Ecto neural progenitor cell (in vitro differentiated cells): Measurements from ENCODE around the gene KRT33B.

Source experiments
- DNase-seq: peaks from one replicate; pipeline ENCODE4 v3.0.0-alpha.2; 2018; ENCODE audit warnings: low spot score

The KRT33B gene

DNA sequence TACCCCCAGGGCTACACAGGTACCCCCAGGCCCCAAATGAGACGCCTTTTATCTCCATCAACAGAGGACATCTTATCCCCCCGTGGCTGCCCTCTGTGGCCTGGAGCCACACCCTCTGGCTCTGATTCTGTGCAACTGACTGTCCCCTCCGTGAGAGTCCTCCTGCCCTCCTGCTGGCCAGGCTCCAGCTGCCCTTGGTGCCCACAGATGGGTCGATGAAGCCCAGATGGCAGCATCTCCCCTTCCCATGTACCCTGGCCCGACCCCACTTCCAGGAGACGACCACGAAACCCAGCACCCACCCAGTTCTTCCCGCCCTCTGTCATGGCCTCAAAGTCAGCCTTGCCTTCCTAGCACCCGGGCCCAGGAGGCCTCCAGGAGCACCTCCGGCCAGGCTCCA lies 44.5 kb downstream of the KRT33B start:
- DNase-seq = peak; percentile 45

DNA sequence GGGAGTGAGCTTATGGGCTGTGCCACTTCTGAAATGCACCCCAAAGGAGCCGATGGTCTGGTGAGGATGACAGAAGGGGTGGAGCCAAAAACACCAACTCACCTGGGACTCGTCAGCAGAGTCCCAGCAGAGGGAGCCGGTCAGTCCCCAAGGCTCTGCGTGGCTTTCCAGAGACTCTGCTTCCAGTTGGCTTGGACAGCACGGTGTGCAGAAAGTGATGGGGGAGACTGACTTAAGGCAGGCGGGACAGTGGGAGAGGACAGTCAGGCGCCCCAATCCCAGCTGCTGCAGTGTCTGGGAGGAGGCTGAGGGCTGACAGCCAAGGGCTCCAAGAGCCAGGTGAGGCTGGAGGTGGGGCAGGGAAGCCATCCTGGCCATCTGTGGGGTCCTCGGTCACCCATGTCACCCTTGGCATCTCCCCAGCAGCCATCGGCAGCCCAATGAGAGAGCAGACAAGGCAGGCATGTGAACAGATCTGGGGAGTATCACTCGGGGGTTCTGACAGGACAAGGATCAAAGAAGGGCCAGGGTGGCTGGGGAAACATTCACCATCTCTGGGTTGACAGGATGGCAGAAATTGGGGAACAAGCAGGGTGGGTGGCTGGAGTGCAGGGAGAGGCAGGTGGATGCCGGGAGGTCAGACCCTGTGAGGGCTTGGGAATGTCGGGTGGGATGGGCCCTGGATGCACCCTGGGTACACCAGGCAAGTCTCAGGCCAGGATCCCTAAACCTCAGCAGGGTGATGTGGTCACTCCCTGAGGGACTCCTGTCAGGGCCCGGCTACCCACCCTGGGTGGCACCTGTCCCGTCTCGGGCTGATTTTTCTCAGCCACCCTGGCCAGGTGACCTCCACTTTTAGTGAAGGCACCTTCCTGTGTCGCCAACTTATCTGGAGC lies 45.2 kb downstream of the KRT33B start:
- DNase-seq = peak; percentile 59

DNA sequence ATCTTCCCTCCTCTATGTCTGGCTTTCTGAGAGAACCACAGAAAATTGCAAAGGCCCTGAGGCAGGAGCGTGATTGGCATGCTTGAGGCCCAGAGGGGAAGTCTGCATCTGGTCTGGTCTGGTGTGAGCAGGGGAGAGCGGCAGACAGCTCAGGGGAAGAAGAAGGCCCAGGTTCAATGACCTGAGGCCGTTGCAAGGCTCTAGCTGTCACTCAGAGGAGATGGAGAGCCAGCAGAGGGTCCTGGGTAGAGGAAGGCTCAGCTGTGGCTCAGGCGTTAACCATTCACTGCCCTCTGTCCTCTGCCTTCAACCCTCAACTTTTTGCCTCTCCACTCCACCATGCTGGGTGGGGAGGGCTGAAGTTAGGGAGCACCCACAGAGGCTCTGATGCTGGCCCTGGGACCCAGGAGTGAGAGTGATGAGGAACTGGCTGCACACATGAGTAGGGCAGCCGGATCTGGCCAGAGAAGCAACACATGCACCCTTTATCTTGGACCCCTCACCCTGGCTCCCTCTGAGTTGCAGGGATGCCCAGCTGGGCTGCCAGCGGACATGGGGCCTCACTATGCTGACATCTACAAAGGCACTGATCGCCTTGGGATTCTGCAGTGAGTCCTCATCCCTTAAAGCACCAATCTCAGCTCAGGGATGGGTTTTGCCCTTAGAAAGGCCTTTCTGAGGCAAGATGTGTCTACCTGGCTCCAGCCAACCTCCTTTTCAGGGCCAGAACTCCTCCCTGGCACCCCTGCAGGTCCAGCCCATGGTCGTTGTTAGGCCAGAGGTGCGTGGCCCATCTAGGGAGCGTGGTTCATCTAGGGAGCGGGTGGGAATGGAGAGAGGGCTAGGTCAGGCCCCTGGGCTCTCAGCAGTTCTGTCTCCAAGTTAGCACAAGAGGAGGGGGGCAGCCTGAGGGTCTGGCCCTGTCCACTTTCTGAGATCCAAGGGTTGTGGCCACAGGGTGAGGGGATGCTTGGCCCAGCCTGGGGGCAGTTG lies 46.4 kb downstream of the KRT33B start:
- DNase-seq = peak; percentile 51

DNA sequence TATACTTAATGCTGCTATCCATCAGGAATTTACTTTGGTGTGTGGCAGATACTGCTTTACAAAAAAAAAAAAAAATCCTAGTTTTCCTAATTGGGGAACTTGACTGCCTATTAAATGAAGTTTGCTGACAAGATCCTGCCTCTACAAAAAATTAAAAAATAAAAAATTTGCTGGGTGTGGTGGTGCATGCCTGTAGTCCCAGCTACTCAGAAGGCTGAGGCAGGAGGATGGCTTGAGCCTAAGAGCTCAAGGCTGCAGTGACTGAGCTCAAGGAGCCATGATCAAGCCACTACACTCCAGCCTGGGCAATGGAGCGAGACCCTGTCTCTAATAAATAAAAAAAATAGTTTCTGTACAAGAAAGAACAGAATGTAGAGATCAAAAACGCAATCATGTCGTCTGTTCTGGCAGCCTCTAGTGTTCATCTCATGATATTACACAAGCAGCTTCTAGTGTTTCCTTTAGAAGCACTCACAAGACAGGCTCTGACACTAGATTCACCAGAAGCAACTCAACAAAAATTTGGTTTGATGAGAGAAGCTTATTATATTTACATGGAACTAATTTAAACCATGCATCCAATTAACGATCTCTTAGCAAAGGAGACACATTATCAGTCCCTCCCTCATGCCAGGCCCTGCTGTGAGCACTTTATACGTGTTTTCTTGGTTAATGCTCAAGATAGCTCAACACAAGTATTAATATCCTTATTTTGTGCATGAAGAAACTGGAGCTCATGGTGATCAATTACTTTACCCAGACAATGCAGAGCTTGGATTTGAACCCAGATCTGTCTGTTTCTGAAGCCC lies 47.3 kb downstream of the KRT33B start:
- peak; percentile 39 for DNase-seq

DNA sequence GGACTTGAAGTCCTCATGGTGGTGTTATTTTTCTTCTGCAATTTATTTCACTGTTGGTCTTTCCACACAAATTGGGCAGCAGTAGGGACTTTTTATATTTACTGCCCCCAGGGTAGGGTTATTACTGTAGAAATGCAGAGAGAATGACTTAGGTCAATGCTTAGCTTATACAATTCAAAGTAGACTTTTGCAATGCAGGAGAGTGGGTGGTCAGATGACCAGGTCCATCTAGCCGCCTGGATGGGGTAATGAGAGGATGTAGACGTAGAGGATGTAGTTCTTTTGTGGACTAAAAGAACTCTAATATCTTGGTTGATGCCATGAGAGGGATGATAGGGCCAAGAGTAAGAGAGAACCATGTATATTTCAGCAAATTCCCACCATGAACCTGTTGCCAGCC lies 51.4 kb downstream of the KRT33B start:
- DNase-seq = no peak

DNA sequence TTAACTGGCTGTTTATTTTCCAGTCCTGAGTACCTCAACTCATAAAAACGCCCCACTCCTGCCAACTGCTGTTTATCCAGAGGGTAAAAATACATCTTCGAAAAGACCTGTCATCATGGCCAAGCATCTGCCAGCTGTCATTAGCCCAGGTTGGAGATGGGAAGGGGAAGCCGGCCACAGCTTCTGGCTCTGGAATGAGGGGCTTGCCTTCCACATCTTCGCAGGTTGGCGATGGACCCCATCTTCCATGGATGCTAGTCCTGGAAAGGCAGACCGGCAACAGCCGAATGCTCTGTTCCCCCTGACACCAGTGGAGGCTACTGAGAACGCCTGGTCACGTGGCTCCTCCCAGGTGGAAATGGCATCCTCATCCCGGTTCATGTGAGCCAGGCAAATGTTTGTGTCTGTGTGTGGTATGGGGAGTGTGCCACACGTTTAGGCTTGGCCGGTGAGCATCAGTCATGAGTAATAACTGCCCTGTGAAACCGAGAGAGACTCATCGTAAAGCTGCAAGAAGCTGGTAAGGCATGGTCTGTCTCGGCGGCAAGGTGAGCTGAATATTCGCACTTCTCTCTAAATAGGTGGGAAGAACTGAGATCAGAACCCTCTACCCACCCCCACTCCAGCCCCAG lies 53.7 kb downstream of the KRT33B start:
- no peak for DNase-seq

- no peak for DNase-seq
Observed at GRCh38 chr17:41315204-41315794, 54.3 kb downstream of the KRT33B start, which contains the start of gene KRTAP17-1. TSS of gene KRTAP17-1 (minus strand) at chr17:41315710. CDS start at chr17:41315650, 60 bp downstream.
